Activated CD4-positive, alpha-beta T cell treated with anti-CD3 and anti-CD28 coated beads for 36 hours (primary cell): ENCODE results near the gene PRKCA. TPM values are rescaled to one million over a fixed set of nuclear protein-coding genes. Genes with fewer than 3 reads are reported as not detected.
A peak's percentile ranks its signal among the peaks of the same experiment; 100 is the strongest.
"Not testable (repeated sequence)": the region's sequence is repeated elsewhere in the genome, so short reads cannot be mapped to it uniquely, and the experiment has no call there.

Source experiments
- ATAC-seq: fragments of 200-7000 bp; cut with Tn5 transposase; one replicate; pipeline ENCODE4 v1.10.0; 2021; ENCODE audit warnings: mild to moderate bottlenecking, moderate library complexity
- CTCF ChIA-PET: fragments of 350-600 bp; sonication (Branson Sonifier 250); formaldehyde crosslinking; loops from one replicate; lab custom pipeline; 2021; ENCODE audit warnings: antibody characterized with exemption; lab: Charles Lee
- POLR2A ChIA-PET: fragments of 350-600 bp; sonication (Branson Sonifier 250); formaldehyde crosslinking; loops from one replicate; lab custom pipeline; 2021; ENCODE audit warnings: antibody characterized with exemption, inconsistent platforms; lab: Charles Lee
- DNase-seq: peaks from one replicate; pipeline ENCODE4 v3.0.0-alpha.2; 2020
- H3K27ac Mint-ChIP-seq: one replicate; pipeline ENCODE4 v1.8.0; 2021; ENCODE audit warnings: mixed read lengths
- H3K27me3 Mint-ChIP-seq: one replicate; pipeline ENCODE4 v1.8.0; 2021; ENCODE audit warnings: mixed read lengths
- H3K36me3 Mint-ChIP-seq: one replicate; pipeline ENCODE4 v1.8.0; 2021; ENCODE audit warnings: low read depth, mixed read lengths
- H3K4me1 Mint-ChIP-seq: one replicate; pipeline ENCODE4 v1.8.0; 2021; ENCODE audit warnings: mixed read lengths
- H3K4me3 Mint-ChIP-seq: one replicate; pipeline ENCODE4 v1.8.0; 2021; ENCODE audit warnings: mild to moderate bottlenecking, moderate library complexity, mixed read lengths
- H3K9me3 Mint-ChIP-seq: one replicate; pipeline ENCODE4 v1.8.0; 2021; ENCODE audit warnings: low read depth, mixed read lengths
- intact Hi-C, 2 experiments: fragments of 100-400 bp; cut with DNase I in 1 of 2; cut with micrococcal nuclease in 1 of 2; formaldehyde crosslinking; loops; one replicate each; pipeline versions ENCODE4 v1.14.2 to v1.15.1; 2022 to 2024; cut with DNase I, micrococcal nuclease
- total RNA-seq, 2 experiments: library from RNA; stranded (reverse); gene quantifications; one replicate each; pipeline ENCODE4 v1.2.3, GENCODE V29; 2021

Gene PRKCA
- total RNA-seq, 2 experiments from 2014 or later: 73.3 to 77.0 TPM

GRCh38 chr17:66292353-66292752 lies 10.1 kb upstream of the PRKCA start:
- H3K36me3 Mint-ChIP-seq: no peaks in the 10 kb centered on the region
- ChIA-PET CTCF (no interaction called here), POLR2A (no interaction called here)
- DNase-seq (no peak), ATAC-seq (no peak)
- H3K4me1 Mint-ChIP-seq: peaks cover 19% of the 10 kb centered on the region
- intact Hi-C loops: no loop called here
- H3K4me3 Mint-ChIP-seq: no peak overlapping the region
- H3K27ac Mint-ChIP-seq: no peak overlapping the region
- H3K27me3 Mint-ChIP-seq: no peaks in the 10 kb centered on the region
- no peaks in the 10 kb centered on the region for H3K9me3 Mint-ChIP-seq

GRCh38 chr17:66296289-66296725 lies 6.1 kb upstream of the PRKCA start:
- no peaks in the 10 kb centered on the region for H3K9me3 Mint-ChIP-seq
- no peaks in the 10 kb centered on the region for H3K27me3 Mint-ChIP-seq
- no peak overlapping the region for H3K27ac Mint-ChIP-seq
- DNase-seq (no peak), ATAC-seq (no peak)
- peaks cover 30% of the 10 kb centered on the region for H3K4me1 Mint-ChIP-seq
- intact Hi-C loops: no loop called here
- no peak overlapping the region for H3K4me3 Mint-ChIP-seq
- H3K36me3 Mint-ChIP-seq: no peaks in the 10 kb centered on the region
- CTCF ChIA-PET: interaction anchor here (1.1 to 1.9 kb wide), 2 partner anchors 9 to 135 kb away, joined by 4 to 7 read pairs; no protein-coding TSS in a partner anchor
- POLR2A ChIA-PET: interaction anchor here (0.7 kb wide), 1 partner anchor 417 kb away, joined by 4 read pairs; no protein-coding TSS in a partner anchor

GRCh38 chr17:66297443-66297842 lies 5.0 kb upstream of the PRKCA start:
- POLR2A ChIA-PET, H3K9me3 Mint-ChIP-seq: not testable (repeated sequence)
- peaks cover 35% of the 10 kb centered on the region for H3K4me1 Mint-ChIP-seq

GRCh38 chr17:66299711-66300110 lies 2.7 kb upstream of the PRKCA start:
- no peaks in the 10 kb centered on the region for H3K9me3 Mint-ChIP-seq
- H3K4me3 Mint-ChIP-seq: no peak overlapping the region
- H3K27ac Mint-ChIP-seq: no peak overlapping the region
- no peaks in the 10 kb centered on the region for H3K27me3 Mint-ChIP-seq
- peaks cover 13% of the 10 kb centered on the region for H3K36me3 Mint-ChIP-seq
- intact Hi-C loops: loop anchor here in 1 of 2 experiments (5.0 to 10.0 kb wide), 6 partner anchors 268 to 1955 kb away; partner anchors contain the start of genes GNA13 and PSMD12
- ATAC-seq (no peak), DNase-seq (no peak)
- H3K4me1 Mint-ChIP-seq: peaks cover 35% of the 10 kb centered on the region
- ChIA-PET POLR2A (no interaction called here), CTCF (interaction anchor here (0.7 to 1.5 kb wide), 4 partner anchors 47 to 166 kb away, joined by 3 to 6 read pairs (median 3); no protein-coding TSS in a partner anchor)

More at GRCh38 chr17:66297443-66297842, 5.0 kb upstream of the PRKCA start:
- H3K4me3 Mint-ChIP-seq, H3K27ac Mint-ChIP-seq, DNase-seq, intact Hi-C loops, H3K36me3 Mint-ChIP-seq, H3K27me3 Mint-ChIP-seq, ATAC-seq: not testable (repeated sequence)
- CTCF ChIA-PET: interaction anchor here (0.6 to 1.9 kb wide), 2 partner anchors 10 to 46 kb away, joined by 3 to 7 read pairs; no protein-coding TSS in a partner anchor

- peak overlapping the region; percentile 84 for H3K4me3 Mint-ChIP-seq
- POLR2A ChIA-PET: interaction anchor here (0.6 to 1.4 kb wide), 5 partner anchors 30 to 414 kb away, joined by 3 to 6 read pairs (median 4); no protein-coding TSS in a partner anchor
- H3K36me3 Mint-ChIP-seq: peaks cover 20% of the 10 kb centered on the region
- ATAC-seq: no peak
- H3K27ac Mint-ChIP-seq: no peak overlapping the region
- DNase-seq: no peak
- CTCF ChIA-PET: interaction anchor here (0.8 to 1.5 kb wide), 10 partner anchors 11 to 355 kb away, joined by 3 to 6 read pairs (median 3); no protein-coding TSS in a partner anchor
- H3K27me3 Mint-ChIP-seq: no peaks in the 10 kb centered on the region
- H3K4me1 Mint-ChIP-seq: peaks cover 37% of the 10 kb centered on the region
- H3K9me3 Mint-ChIP-seq: no peaks in the 10 kb centered on the region
- intact Hi-C loops: loop anchor here in 1 of 2 experiments (5.0 to 10.0 kb wide), 6 partner anchors 266 to 1954 kb away; partner anchors contain the start of genes GNA13 and PSMD12
Measured at GRCh38 chr17:66300956-66301355, 1.5 kb upstream of the PRKCA start.

GRCh38 chr17:66301367-66301863 lies 998 bp upstream of the PRKCA start:
- ATAC-seq (no peak), DNase-seq (no peak)
- Mint-ChIP-seq H3K4me1 (peaks cover 38% of the 10 kb centered on the region), H3K27ac (peak overlapping the region; percentile 81), H3K27me3 (no peaks in the 10 kb centered on the region), H3K4me3 (peak overlapping the region; percentile 84), H3K9me3 (no peaks in the 10 kb centered on the region), H3K36me3 (peaks cover 22% of the 10 kb centered on the region)
- ChIA-PET CTCF (interaction anchor here (0.7 to 1.5 kb wide), 10 partner anchors 11 to 354 kb away, joined by 3 to 6 read pairs (median 3); no protein-coding TSS in a partner anchor), POLR2A (interaction anchor here (0.6 to 1.4 kb wide), 3 partner anchors 30 to 95 kb away, joined by 4 to 6 read pairs (median 6); no protein-coding TSS in a partner anchor)
- intact Hi-C loops: loop anchor here in 1 of 2 experiments (5.0 to 10.0 kb wide), 6 partner anchors 266 to 1953 kb away; partner anchors contain the start of genes GNA13 and PSMD12

- DNase-seq (peak; percentile 69), ATAC-seq (peak; percentile 24)
- CTCF ChIA-PET: interaction anchor here (0.6 to 1.9 kb wide), 3 partner anchors 11 to 356 kb away, joined by 3 to 7 read pairs (median 4); no protein-coding TSS in a partner anchor
- Mint-ChIP-seq H3K9me3 (no peaks in the 10 kb centered on the region), H3K36me3 (peaks cover 35% of the 10 kb centered on the region), H3K27me3 (no peaks in the 10 kb centered on the region), H3K27ac (peak overlapping the region; percentile 100), H3K4me3 (peak overlapping the region; percentile 97), H3K4me1 (peaks cover 52% of the 10 kb centered on the region)
- intact Hi-C loops: loop anchor here in 1 of 2 experiments (1.0 to 10.0 kb wide), 9 partner anchors 48 to 1952 kb away; partner anchors contain the start of genes CEP112, GNA13 and PSMD12
- POLR2A ChIA-PET: interaction anchor here (0.5 to 1.9 kb wide), 2 partner anchors 10 to 94 kb away, joined by 3 to 8 read pairs; no protein-coding TSS in a partner anchor
Measured at GRCh38 chr17:66302761-66303626, 581 bp downstream of the PRKCA start.

- Mint-ChIP-seq H3K4me3 (peak overlapping the region; percentile 97), H3K4me1 (peaks cover 60% of the 10 kb centered on the region), H3K36me3 (peaks cover 51% of the 10 kb centered on the region), H3K27me3 (no peaks in the 10 kb centered on the region), H3K27ac (peak overlapping the region; percentile 100), H3K9me3 (no peaks in the 10 kb centered on the region)
- intact Hi-C loops: loop anchor here (2.0 to 10.0 kb wide), 10 partner anchors 50 to 1950 kb away; partner anchors contain the start of genes GNA13 (in 1 of the 2) and PSMD12 (in 1 of the 2)
- DNase-seq: peak; percentile 57
- ATAC-seq: peak; percentile 49
- POLR2A ChIA-PET: interaction anchor here (0.6 to 1.9 kb wide), 4 partner anchors 9 to 205 kb away, joined by 3 to 8 read pairs (median 5); no protein-coding TSS in a partner anchor
- CTCF ChIA-PET: interaction anchor here (1.0 to 1.9 kb wide), 6 partner anchors 9 to 104 kb away, joined by 3 to 7 read pairs (median 4); no protein-coding TSS in a partner anchor
Measured at GRCh38 chr17:66304304-66305174, 2.1 kb downstream of the PRKCA start.

GRCh38 chr17:66306446-66306845 lies 4.0 kb downstream of the PRKCA start:
- Mint-ChIP-seq H3K27me3 (no peaks in the 10 kb centered on the region), H3K4me1 (peaks cover 62% of the 10 kb centered on the region), H3K4me3 (peak overlapping the region; percentile 97), H3K36me3 (peaks cover 70% of the 10 kb centered on the region), H3K27ac (peak overlapping the region; percentile 100), H3K9me3 (no peaks in the 10 kb centered on the region)
- DNase-seq (no peak), ATAC-seq (peak; percentile 18)
- CTCF ChIA-PET: interaction anchor here (0.6 to 1.7 kb wide), 5 partner anchors 11 to 162 kb away, joined by 3 to 8 read pairs (median 3); no protein-coding TSS in a partner anchor
- POLR2A ChIA-PET: interaction anchor here (0.5 to 1.4 kb wide), 5 partner anchors 9 to 967 kb away, joined by 3 to 4 read pairs (median 3); no protein-coding TSS in a partner anchor
- intact Hi-C loops: loop anchor here (1.0 to 10.0 kb wide), 13 partner anchors 8 to 1948 kb away; partner anchors contain the start of genes GNA13 (in 1 of the 2) and PSMD12 (in 1 of the 2)
